ENCODE results near the gene PMPCA.
"Not testable (repeated sequence)": the region's sequence is repeated elsewhere in the genome, so short reads cannot be mapped to it uniquely, and the experiment has no call there.

PMPCA gene

GRCh38 chr9:136394312-136395019, 16.0 kb upstream of the PMPCA start:
- DNase-seq, result no peak

- DNase-seq, result no peak
Observed at GRCh38 chr9:136395020-136395340, 15.5 kb upstream of the PMPCA start.

GRCh38 chr9:136395345-136396218, 14.9 kb upstream of the PMPCA start:
- DNase-seq, result no peak

GRCh38 chr9:136396219-136396515, 14.3 kb upstream of the PMPCA start:
- DNase-seq, result no peak

- no peak for DNase-seq
Observed at GRCh38 chr9:136397643-136398042, 12.8 kb upstream of the PMPCA start.

- no peak for DNase-seq
Observed at GRCh38 chr9:136398286-136398685, 12.2 kb upstream of the PMPCA start.

- peak in 1 of 2 donors; percentile 17 for DNase-seq
Observed at GRCh38 chr9:136399176-136400037, 11.1 kb upstream of the PMPCA start.

GRCh38 chr9:136400038-136400834, 10.2 kb upstream of the PMPCA start, which contains the start of gene SNAPC4:
Gene SNAPC4, minus strand, starts transcription at chr9:136400170. Its CDS starts 1,742 bp downstream, at chr9:136398428.
- DNase-seq, result peak; percentile 90 to 92

GRCh38 chr9:136401173-136401922, 9.1 kb upstream of the PMPCA start:
- no peak for DNase-seq

GRCh38 chr9:136402067-136402466, 8.4 kb upstream of the PMPCA start:
- DNase-seq, result no peak

GRCh38 chr9:136403538-136403914, 6.9 kb upstream of the PMPCA start:
- DNase-seq, result no peak

- DNase-seq, result no peak
Observed at GRCh38 chr9:136403915-136404800, 6.3 kb upstream of the PMPCA start.

GRCh38 chr9:136404801-136405136, 5.7 kb upstream of the PMPCA start:
- no peak for DNase-seq

- DNase-seq, result no peak
Observed at GRCh38 chr9:136405481-136405880, 5.0 kb upstream of the PMPCA start.

GRCh38 chr9:136405904-136406303, 4.6 kb upstream of the PMPCA start:
- not testable (repeated sequence) for DNase-seq

- not testable (repeated sequence) for DNase-seq
Observed at GRCh38 chr9:136407061-136407460, 3.4 kb upstream of the PMPCA start.

- no peak for DNase-seq
Observed at GRCh38 chr9:136407911-136408310, 2.5 kb upstream of the PMPCA start.

- peak; percentile 52 to 59 for DNase-seq
Observed at GRCh38 chr9:136409557-136410455, 652 bp upstream of the PMPCA start.

- DNase-seq, result no peak
Observed at GRCh38 chr9:136411378-136411777, 920 bp downstream of the PMPCA start.

- DNase-seq, result no peak
Observed at GRCh38 chr9:136412962-136413361, 2.5 kb downstream of the PMPCA start.
